HepG2 (cell line): ENCODE results near the gene ATP6V0A1. TPM values are rescaled to one million over a fixed set of nuclear protein-coding genes. Genes with fewer than 3 reads are reported as not detected.

ENCODE experiments used
- ATF5 ChIP-seq: sonication (generic); formaldehyde crosslinking; IDR thresholded peaks from 2 replicates; pipeline ENCODE4 v1.4.0; 2020; ENCODE audit warnings: mild to moderate bottlenecking, low read depth, missing genetic modification reagents
- ATRX ChIP-seq: sonication (generic); formaldehyde crosslinking; IDR thresholded peaks from 2 replicates; pipeline ENCODE4 v1.4.0; 2020; ENCODE audit warnings: missing genetic modification reagents, borderline replicate concordance
- BCL3 ChIP-seq: sonication (generic); formaldehyde crosslinking; IDR thresholded peaks from 2 replicates; pipeline ENCODE4 v1.5.1; 2020; ENCODE audit warnings: mild to moderate bottlenecking, missing genetic modification reagents, moderate library complexity
- CENPX ChIP-seq: sonication (generic); formaldehyde crosslinking; IDR thresholded peaks from 2 replicates; pipeline ENCODE4 v1.9.0; 2021; ENCODE audit warnings: mild to moderate bottlenecking, missing genetic modification reagents, moderate library complexity
- HIC2 ChIP-seq: sonication (generic); formaldehyde crosslinking; IDR thresholded peaks from 2 replicates; pipeline ENCODE4 v1.9.0; 2022; ENCODE audit warnings: low read depth, missing genetic modification reagents
- HNF4A ChIP-seq: sonication (generic); formaldehyde crosslinking; IDR thresholded peaks from 2 replicates; pipeline ENCODE4 v1.4.0; 2020; ENCODE audit warnings: missing genetic modification reagents
- JUN ChIP-seq: sonication (generic); formaldehyde crosslinking; IDR thresholded peaks from 2 replicates; pipeline ENCODE4 v1.4.0; 2020; ENCODE audit warnings: mild to moderate bottlenecking, missing genetic modification reagents
- MBNL3 ChIP-seq: fragments of 250-450 bp; sonication (Bioruptor Pico); conservative IDR thresholded peaks from 2 replicates; pipeline ENCODE4 v1.8.0; 2022; ENCODE audit warnings: mild to moderate bottlenecking, inconsistent platforms
- NFKB2 ChIP-seq: sonication (generic); formaldehyde crosslinking; IDR thresholded peaks from 2 replicates; pipeline ENCODE4 v1.4.0; 2020; ENCODE audit warnings: missing genetic modification reagents, borderline replicate concordance
- PHF21A ChIP-seq: sonication (generic); formaldehyde crosslinking; IDR thresholded peaks from 2 replicates; pipeline ENCODE4 v1.5.0; 2020; ENCODE audit warnings: mild to moderate bottlenecking, missing genetic modification reagents
- PTBP1 ChIP-seq: fragments of 200-400 bp; formaldehyde crosslinking; IDR thresholded peaks from 2 replicates; pipeline ENCODE4 v1.6.1; 2018; ENCODE audit warnings: low read length, low read depth; ENCODE audit not compliant: poor library complexity, severe bottlenecking
- RARA ChIP-seq: IDR thresholded peaks from 2 replicates; pipeline ENCODE4 v1.6.1; 2016; ENCODE audit warnings: missing genetic modification reagents, missing compliant biosample characterization
- RFX1 ChIP-seq: fragments of 450-650 bp; IDR thresholded peaks from 2 replicates; pipeline ENCODE4 v1.6.1; 2017
- RORA ChIP-seq: sonication (generic); formaldehyde crosslinking; IDR thresholded peaks from 2 replicates; pipeline ENCODE4 v1.5.0; 2020; ENCODE audit warnings: mild to moderate bottlenecking, missing genetic modification reagents, moderate library complexity
- SALL1 ChIP-seq: sonication (generic); formaldehyde crosslinking; IDR thresholded peaks from 2 replicates; pipeline ENCODE4 v1.8.0; 2022; ENCODE audit warnings: mild to moderate bottlenecking, missing genetic modification reagents
- SAP130 ChIP-seq: IDR thresholded peaks from 2 replicates; pipeline ENCODE4 v1.6.1; 2016; ENCODE audit warnings: low read depth
- SMARCC2 ChIP-seq: fragments of 450-650 bp; IDR thresholded peaks from 2 replicates; pipeline ENCODE4 v1.6.1; 2017; ENCODE audit warnings: antibody characterized with exemption, mild to moderate bottlenecking
- SOX6 ChIP-seq, 2 experiments: fragments of 450-650 bp in 1 of 2; sonication (generic) in 1 of 2; formaldehyde crosslinking in 1 of 2; IDR thresholded peaks; 2 replicates each; pipeline versions ENCODE4 v1.4.0 to v1.6.1; 2017 to 2020; ENCODE audit warnings: antibody characterized with exemption in 1 of 2, mild to moderate bottlenecking in 1 of 2, missing genetic modification reagents in 1 of 2
- SP2 ChIP-seq: sonication (generic); formaldehyde crosslinking; IDR thresholded peaks from 2 replicates; pipeline ENCODE4 v1.5.1; 2020; ENCODE audit warnings: mild to moderate bottlenecking, missing genetic modification reagents
- TBX2 ChIP-seq: sonication (generic); formaldehyde crosslinking; IDR thresholded peaks from 2 replicates; pipeline ENCODE4 v1.5.0; 2020; ENCODE audit warnings: missing genetic modification reagents, mild to moderate bottlenecking, borderline replicate concordance
- XBP1 ChIP-seq: sonication (generic); formaldehyde crosslinking; IDR thresholded peaks from 2 replicates; pipeline ENCODE4 v1.5.0; 2020; ENCODE audit warnings: missing genetic modification reagents
- ZIK1 ChIP-seq: sonication (generic); formaldehyde crosslinking; IDR thresholded peaks from 2 replicates; pipeline ENCODE4 v1.5.0; 2020; ENCODE audit warnings: mild to moderate bottlenecking, low read depth, missing genetic modification reagents, borderline replicate concordance
- ZMYM2 ChIP-seq: sonication (generic); formaldehyde crosslinking; IDR thresholded peaks from 2 replicates; pipeline ENCODE4 v1.8.0; 2022; ENCODE audit warnings: mild to moderate bottlenecking, missing genetic modification reagents
- ZNF20 ChIP-seq: sonication (generic); formaldehyde crosslinking; IDR thresholded peaks from 2 replicates; pipeline ENCODE4 v1.4.0; 2020; ENCODE audit warnings: mild to moderate bottlenecking, moderate library complexity, missing genetic modification reagents
- ZNF326 ChIP-seq: sonication (generic); formaldehyde crosslinking; IDR thresholded peaks from 2 replicates; pipeline ENCODE4 v1.4.0; 2020; ENCODE audit warnings: missing genetic modification reagents, borderline replicate concordance
- ZNF512 ChIP-seq: sonication (generic); formaldehyde crosslinking; IDR thresholded peaks from 2 replicates; pipeline ENCODE4 v1.4.0; 2020; ENCODE audit warnings: mild to moderate bottlenecking, missing genetic modification reagents
- ZNF747 ChIP-seq: sonication (generic); formaldehyde crosslinking; IDR thresholded peaks from 2 replicates; pipeline ENCODE4 v1.8.1; 2023; ENCODE audit warnings: missing genetic modification reagents, mild to moderate bottlenecking, borderline replicate concordance
- ZNF761 ChIP-seq: sonication (generic); formaldehyde crosslinking; conservative IDR thresholded peaks from 2 replicates; pipeline ENCODE4 v1.4.0; 2020; ENCODE audit warnings: mild to moderate bottlenecking, missing genetic modification reagents
- polyA plus RNA-seq, 8 experiments: library from polyadenylated mRNA; depleted of rRNA in 3 of 8; stranded (reverse) in 7 of 8; unstranded in 1 of 8; fragments of >200 nt; fragmentation: Illumina TruSeq in 4 of 8; extraction: Trizol in 4 of 8; gene quantifications; 2 replicates each; pipeline versions ENCODE4 v1.2.1 to v1.2.3, GENCODE V29; 2011 to 2016; ENCODE audit warnings: low read depth in 4 of 8, missing spikeins in 1 of 8, mixed read lengths in 1 of 8; ENCODE audit not compliant: insufficient read depth in 1 of 8
- total RNA-seq, 5 experiments: library from RNA; depleted of rRNA; stranded (reverse); fragments of >200 nt; fragmentation: Illumina TruSeq; extraction: Trizol; gene quantifications; 2 replicates each; pipeline ENCODE4 v1.2.3, GENCODE V29; 2016; ENCODE audit warnings: low read depth in 1 of 5

The ATP6V0A1 gene
- total and polyA plus RNA-seq, 2 of the 13 experiments (the other 11 are each of a cell fraction or from before 2014, with no cell fraction given), result 27.9 to 54.1 TPM

- peak; percentile 76; the same call in 1 of the 2 replicates for TF ChIP-seq ZMYM2
- no peak for TF ChIP-seq ATF5
- no peak for TF ChIP-seq JUN (CRISPR knock-in tag)
- TF ChIP-seq SOX6 (IDR thresholded peaks at IDR 0.05), result no peak
- TF ChIP-seq SOX6 (CRISPR knock-in tag; IDR thresholded peaks at IDR 0.05), result peak; percentile 46; the same call in 1 of the 2 replicates
- 0 out of 2 replicates have a peak, but pooled peaks have one; percentile 8 for TF ChIP-seq SALL1 (CRISPR knock-in tag)
- TF ChIP-seq ZNF761 (CRISPR knock-in tag), result no peak
- TF ChIP-seq PTBP1, result no peak
- no peak for TF ChIP-seq SP2 (CRISPR knock-in tag)
- 0 out of 2 replicates have a peak, but pooled peaks have one; percentile 20 for TF ChIP-seq HNF4A
- TF ChIP-seq RFX1, result peak; percentile 48; the same call in 1 of the 2 replicates
- TF ChIP-seq SAP130 (CRISPR knock-in tag), result peak; percentile 41; the same call in 1 of the 2 replicates
- no peak for TF ChIP-seq ZIK1 (CRISPR knock-in tag)
- TF ChIP-seq CENPX (CRISPR knock-in tag), result no peak
- no peak for TF ChIP-seq ATRX (CRISPR knock-in tag)
- no peak for TF ChIP-seq RORA (CRISPR knock-in tag)
- no peak for TF ChIP-seq ZNF20 (CRISPR knock-in tag)
- TF ChIP-seq ZNF747 (CRISPR knock-in tag), result no peak
- TF ChIP-seq HIC2, result no peak
- TF ChIP-seq MBNL3 (CRISPR knock-in tag), result no peak
- TF ChIP-seq RARA (CRISPR knock-in tag), result no peak
- no peak for TF ChIP-seq NFKB2 (CRISPR knock-in tag)
- no peak for TF ChIP-seq TBX2 (CRISPR knock-in tag)
- no peak for TF ChIP-seq XBP1 (CRISPR knock-in tag)
- no peak for TF ChIP-seq PHF21A (CRISPR knock-in tag)
- no peak for TF ChIP-seq BCL3
- no peak for TF ChIP-seq ZNF326
- TF ChIP-seq SMARCC2, result no peak
- no peak for TF ChIP-seq ZNF512
Observed at GRCh38 chr17:42493319-42493718, 34.6 kb downstream of the ATP6V0A1 start (continued).
